Skeletal muscle cell (primary cell): ENCODE results near the gene TCF23.
"Not testable (repeated sequence)": the region's sequence is repeated elsewhere in the genome, so short reads cannot be mapped to it uniquely, and the experiment has no call there.

Source experiments
- DNase-seq: peaks from one replicate; pipeline ENCODE4 v3.0.0-alpha.2; 2010; ENCODE audit warnings: low read depth
- H3K4me3 ChIP-seq: 2 replicates; pipeline ENCODE4 v1.5.1; 2011; ENCODE audit warnings: low read depth, mild to moderate bottlenecking, control low read depth, low read length, moderate library complexity

The TCF23 gene

DNA sequence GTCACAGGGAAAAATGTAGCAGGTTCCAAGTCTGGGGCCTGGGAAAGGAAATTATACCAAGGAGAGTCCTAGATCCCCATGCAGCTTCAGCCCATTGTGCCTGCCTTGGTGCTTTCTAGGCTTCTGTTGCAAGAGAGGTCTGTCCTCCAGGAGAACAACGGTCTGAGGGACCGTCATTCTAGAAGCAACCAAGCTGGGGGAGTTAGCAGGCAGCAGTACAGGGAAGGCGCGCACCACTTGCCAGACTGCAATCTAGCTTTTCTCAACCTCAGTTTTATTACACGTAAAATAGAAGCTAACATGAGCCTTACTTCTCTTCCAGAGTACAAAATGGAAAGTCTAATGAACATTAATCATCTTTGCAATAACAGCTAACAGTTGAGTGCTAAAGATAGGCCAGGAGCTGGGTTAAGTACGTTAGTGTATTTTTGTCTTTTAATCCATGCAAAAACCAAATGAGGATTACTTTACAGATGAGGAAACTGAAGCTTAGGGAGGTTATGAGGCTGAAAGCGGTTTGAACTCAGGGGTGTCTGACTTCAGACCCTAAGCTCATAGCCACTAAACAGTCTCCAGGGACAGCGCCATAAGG, 1.9 kb downstream of the TCF23 start:
- no peak overlapping the region for H3K4me3 ChIP-seq
- no peak for DNase-seq

DNA sequence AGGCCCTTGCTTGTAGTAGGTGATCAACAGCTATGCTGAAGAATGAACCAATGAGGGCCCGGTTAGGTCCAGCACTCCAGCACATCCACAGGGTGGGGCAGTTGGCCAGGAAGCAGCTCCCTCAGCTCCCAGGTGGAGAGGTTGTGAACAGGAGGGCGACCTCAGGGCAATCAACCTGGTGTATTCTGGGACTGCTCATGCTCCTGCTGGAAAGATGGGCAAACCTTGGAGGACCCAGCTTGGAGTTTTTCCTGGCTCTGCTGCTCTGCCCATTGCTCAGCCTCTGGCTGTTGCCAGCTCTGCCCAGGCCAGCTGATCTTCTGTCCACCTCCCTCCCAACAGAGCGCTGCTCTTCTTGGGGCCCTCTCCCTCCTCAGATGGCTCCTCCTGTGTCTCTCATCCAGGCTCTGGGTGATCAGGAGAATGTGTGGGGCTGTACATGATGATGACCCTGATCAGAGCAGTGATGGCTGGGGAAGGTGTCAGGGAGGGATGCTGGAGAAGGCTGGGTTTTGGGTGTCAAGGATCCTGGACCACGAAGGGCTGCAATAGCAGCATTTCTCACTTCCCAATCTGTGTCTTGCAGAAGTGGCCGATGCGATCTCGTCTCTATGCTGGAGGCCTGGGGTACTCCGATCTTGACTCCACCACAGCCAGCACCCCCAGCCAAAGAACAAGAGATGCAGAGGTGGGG, 3.4 kb downstream of the TCF23 start:
- no peak overlapping the region for H3K4me3 ChIP-seq
- DNase-seq: no peak

DNA sequence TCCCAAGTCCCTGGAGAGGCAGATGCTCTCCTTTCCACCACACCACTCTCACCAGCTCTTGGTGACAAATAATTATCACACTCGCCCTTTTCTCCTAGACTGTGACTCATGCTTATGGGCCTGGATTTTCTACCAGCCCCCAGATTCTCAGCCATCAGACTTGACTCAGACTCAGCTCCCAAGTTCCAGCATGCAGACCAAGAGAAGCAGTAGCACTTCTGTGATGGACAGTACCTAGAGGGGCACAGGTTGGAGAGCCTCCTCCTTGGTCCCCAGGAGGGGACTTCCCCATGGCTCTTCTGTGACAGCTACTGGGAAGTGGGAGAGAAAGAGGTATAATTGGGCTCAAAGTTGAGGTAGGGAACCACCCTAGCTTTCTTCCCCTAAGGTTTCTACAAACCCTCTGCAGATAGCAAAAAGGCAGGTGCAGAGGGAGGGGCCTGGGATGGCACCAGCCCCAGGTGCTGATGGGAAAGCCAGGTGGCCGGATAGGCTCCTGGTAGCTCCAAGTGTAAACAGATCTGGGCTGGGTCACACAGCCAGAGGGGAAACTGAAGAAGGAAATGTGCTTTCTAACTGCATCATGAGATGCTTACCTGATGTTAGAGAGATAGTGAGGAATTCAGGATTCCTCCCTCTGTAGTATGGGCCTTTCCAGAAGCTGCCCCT, 4.1 kb downstream of the TCF23 start:
- DNase-seq: no peak

DNA sequence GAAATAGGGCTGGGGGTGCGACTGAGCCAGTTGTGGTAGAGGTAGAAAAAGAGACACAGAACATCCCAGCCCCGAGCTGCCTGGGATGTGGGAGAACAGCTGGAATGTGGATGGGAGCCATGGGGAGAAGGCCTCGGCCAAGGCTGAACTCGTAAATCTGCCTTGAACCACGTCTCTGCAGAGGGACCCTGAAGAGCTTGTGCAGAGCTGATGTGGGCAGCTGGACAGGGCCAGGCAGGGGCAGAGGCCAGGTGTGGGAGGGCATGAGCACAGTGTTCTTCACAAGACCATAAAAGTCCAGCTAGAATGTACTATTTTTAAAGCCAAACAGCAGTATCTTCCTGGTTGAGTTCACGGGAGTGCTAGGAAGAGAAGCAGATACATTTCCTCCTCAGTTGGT, 5.7 kb downstream of the TCF23 start:
- no peak for DNase-seq
- no peak overlapping the region for H3K4me3 ChIP-seq

More for the DNA sequence above, 4.1 kb downstream of the TCF23 start:
- H3K4me3 ChIP-seq: no peak overlapping the region

DNA sequence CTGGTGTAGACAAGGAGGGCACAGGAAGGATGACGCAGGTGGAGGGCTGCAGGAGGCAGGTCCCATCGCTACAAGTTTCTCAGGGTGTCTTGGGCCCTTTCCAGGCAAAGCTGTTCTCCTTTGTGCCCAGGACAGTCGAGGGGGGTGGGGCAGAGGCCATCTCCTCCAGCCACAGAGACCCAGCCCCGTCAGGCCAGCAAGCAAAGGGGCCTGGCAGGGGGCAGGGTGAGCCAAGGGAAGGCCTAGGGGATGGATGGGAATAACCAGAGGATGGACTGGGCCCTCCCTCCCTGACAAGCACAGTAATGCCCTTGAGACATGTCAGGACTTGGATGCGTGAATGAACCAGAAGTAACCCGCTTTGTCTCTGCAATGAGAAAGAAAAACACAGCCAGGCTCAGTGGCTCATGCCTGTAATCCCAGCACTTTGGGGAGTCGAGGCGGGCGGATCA, 6.3 kb downstream of the TCF23 start:
- no peak for DNase-seq
- H3K4me3 ChIP-seq: no peak overlapping the region

DNA sequence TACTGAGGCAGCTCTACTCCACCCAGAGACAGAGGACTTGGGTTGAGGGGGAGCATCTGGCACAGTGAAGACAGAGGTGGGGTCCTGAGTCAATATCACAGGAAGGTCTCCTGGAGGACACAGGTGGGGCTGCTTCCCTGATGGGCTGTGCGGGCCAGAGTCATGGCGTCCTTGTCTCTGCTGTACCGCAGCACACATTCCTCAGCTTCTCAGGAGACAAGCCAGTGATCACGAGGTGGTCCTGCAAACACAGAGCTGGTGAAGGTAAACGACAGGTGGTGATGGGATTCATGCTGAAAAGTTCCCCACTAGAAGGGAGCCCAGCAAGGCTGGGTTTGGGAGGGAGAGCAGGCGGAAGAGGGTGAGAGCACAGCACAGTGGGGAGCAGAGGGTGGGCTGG, 9.7 kb downstream of the TCF23 start:
- H3K4me3 ChIP-seq: no peak overlapping the region
- no peak for DNase-seq

DNA sequence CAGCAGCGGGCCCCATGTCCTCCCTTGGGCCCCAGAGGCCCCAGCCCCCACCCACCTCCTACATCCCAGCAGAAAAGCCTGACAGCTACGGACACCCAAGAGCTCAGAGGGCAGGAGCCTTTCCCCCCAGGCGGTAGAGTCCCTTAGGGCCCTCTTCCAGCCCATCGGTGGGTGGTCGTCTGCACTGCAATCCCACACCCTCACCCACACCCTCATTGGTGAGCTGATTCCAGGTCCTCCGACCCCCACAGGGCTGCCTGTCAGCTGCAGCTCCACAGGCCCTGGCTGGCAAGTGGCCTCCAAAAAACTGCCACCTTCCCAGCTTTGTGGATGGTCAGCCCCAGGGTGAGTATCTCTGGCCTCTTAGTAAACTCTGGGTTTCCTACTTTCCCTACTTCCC, 10.5 kb downstream of the TCF23 start:
- H3K4me3 ChIP-seq: no peak overlapping the region
- no peak for DNase-seq

DNA sequence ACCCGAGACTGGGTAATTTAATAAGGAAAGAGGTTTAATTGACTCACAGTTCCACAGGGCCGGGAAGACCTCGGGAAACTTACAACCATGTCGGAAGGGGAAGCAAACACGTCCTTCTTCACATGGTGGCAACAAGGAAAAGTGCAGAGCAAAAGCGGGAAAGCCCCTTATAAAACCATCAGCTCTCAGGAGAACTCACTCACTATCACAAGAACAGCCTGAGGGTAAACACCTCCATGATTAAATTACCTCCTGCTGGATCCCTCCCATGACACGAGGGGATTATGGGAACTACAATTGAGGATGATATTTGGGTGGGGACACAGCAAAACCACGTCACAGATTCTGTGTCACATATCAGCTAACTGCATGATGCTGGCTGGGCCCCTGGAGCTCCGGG, 11.4 kb downstream of the TCF23 start:
- no peak overlapping the region for H3K4me3 ChIP-seq
- no peak for DNase-seq

DNA sequence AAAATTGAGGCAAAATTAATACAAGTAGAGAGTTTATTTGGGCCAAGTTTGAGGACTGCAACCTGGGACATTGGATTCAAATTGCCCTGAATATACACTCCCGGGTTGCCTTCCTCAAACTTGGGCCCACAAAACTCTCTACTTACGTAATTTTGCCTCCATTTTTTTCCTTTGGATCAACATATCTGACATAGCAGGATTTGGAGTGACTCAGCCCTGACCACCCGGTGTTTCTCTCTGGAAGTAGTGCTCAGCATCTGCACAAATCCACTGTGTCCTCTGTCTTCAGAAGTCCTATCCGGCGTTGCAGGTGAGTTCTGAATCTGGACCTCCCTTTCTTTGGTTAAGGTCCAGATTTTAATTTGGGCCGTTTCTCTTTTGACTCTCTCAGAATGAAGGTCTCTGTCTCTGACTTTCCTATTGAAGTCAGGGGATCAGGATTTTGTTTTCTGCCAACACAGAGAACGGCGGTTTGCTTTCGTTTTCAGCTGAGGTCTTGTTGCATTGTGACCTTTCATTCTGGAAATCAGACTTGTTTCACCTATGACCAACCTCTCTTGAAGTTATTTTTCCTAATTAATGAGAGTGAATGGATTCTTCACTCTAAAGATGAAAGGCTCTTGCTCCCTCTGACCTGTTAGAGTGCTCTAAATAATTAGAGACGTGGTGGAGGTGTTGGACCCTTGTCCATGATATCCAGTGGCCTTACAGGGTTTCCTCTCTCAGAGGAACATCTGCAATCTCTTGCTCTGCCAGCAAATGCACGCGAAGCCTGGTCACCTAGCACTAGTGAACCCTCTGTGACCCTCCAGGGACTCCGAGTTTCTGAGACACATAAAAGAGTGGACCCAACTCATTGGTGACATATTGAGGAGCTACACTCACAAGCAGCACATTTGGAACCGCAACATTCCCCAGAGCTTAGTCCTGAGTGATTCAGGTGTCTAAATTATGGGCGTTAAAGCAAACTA, 13.6 kb downstream of the TCF23 start:
- no peak for DNase-seq
- no peak overlapping the region for H3K4me3 ChIP-seq

DNA sequence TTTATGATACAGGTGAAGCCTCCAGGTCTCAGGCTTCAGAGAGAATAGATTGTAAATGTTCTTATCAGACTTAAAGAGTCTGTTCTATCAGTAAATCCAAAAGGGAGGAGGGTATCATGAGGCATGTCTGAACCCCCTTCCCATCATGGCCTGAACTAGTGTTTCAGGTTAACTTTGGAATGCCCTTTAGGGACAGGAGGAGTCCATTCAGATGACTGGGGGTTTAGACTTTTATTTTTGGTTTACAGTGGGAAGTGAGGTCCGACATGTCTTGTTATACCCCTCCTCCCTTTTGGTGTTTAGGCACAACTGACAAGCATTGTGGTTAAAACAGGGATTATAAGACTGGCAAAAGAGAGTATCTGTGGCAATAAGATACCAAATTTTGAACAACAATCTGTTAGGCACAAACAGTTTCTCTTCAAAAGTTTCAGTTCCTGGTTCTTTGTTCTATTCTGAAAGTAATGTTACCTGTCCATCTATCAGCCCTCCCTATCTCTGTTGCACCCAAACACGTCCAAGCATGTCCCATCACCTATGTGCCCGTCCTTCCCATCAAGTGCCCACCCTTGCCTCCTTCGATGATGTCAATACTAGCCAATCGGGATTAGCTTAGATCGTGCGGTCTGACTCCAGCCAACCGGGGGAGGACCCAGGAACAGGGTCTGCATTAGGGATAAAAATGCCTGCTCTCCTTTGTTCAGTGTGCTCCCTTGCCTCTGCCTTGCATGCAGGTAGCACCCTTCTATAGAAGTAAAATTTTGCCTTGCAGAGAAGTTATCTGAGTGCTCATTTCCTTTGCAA, 16.4 kb downstream of the TCF23 start:
- H3K4me3 ChIP-seq: no peak overlapping the region
- no peak for DNase-seq

DNA sequence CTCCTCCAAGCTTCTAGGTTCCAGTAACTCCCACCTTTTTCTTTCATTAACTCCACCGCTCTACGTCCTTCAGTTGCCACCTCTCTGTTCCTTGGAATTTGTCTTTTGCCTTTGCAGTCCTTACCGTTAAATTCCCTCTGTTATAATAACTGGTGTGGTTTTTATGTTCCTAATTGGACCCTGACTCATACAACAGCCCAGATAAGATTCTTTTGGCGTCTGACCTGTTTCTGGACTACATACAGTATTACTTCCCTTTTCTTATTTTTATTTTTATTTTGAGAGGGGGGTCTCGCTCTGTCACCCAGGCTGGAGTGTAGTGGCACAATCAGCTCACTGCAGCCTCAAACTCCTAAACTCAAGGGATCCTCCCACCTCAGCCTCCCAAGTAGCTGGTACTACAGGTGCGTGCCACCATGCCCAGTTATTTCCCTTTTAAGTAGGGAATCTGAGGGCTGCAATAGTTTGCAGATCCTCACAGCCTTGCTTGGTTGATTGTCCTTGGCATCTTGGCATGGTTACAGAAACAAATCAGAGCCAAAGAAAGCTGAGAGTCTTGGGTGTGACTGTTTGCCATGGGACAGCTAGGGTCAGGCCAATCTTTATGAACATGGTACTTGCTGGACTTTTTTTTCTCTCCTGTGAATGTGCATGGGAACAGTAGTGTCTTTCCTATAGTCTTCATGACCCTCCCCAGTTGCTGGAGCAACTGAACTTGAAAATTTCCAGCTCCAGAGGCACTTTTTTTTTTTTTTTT, 22.0 kb downstream of the TCF23 start:
- no peak for DNase-seq
- no peak overlapping the region for H3K4me3 ChIP-seq

DNA sequence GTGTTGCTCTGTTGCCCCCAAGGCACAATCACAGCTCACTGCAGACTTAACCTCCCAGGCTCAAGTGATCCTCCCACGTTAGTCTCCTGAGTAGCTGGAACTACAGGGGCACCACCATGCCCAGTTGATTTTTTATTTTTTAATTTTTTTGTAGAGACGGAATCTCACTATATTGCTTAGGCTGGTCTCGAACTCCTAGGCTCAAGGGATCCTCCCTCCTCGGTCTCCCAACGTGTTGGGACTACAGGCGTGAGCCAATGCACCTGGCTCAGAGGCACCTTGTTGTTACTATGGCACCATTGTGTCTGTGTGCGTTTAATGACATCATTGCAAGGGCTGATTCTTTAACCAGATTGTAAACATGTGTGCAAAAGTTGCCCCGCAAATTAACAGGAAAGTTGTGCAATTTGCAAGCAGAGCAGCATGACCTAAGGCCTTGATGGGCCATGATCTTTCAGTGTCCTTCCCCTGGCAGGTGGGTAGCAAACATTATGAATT, 22.6 kb downstream of the TCF23 start:
- no peak overlapping the region for H3K4me3 ChIP-seq
- no peak for DNase-seq

DNA sequence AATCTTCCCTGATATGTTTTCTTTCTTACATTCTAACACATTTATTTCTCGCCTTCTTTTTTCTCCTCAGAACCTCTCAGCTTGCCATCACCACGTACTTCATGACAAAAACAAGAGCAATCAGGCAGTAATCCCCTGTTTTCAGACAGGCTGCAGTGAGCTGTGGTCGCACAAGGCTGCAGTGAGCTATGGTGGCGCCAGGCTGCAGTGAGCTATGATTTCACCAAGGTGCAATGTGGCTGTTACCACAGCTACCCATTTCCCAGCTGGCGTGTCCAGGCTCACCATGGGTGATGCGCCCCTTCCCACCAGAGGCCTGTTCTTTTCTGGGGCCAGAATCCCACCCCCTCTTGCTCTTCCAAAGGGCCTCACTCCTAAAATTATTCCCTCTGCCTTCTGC, 25.8 kb downstream of the TCF23 start:
- no peak for DNase-seq
- H3K4me3 ChIP-seq: no peak overlapping the region

DNA sequence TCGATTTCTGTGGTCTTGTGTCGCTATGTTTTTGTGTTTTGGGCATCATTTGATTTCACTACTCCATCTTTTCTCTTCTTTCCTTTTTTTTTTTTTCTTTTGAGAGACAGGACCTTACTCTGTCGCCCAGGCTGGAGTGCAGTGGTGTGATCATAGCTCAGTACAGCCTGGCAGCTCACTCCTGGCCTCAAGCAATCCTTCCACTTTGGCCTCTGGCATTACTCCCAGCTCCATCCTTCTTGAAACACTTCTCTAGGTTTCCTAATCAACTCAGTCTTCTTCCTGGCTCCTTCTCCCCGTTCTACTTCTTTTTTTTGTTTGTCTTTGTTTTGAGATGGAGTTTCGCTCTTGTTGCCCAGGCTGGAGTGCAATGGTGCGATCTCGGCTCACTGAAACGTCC, 26.5 kb downstream of the TCF23 start:
- no peak for DNase-seq

DNA sequence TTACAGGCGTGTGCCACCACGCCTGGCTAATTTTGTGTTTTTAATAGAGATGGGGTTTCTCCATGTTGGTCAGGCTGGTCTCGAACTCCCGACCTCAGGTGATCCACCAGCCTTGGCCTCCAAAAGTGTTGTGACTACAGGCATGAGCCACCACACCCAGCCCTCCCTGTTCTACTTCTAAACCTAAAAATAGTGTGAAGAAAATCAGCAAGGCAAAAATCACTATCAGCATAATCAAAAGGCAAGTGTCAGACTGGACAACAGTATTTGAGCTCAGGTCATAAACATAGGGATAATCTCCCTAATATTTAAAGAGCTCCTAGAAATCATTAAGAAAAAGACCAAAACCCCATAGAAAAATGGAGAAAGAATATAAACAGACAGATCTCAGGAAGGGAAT, 27.0 kb downstream of the TCF23 start:
- DNase-seq, H3K4me3 ChIP-seq: not testable (repeated sequence)

More for the DNA sequence above, 26.5 kb downstream of the TCF23 start:
- H3K4me3 ChIP-seq: no peak overlapping the region

DNA sequence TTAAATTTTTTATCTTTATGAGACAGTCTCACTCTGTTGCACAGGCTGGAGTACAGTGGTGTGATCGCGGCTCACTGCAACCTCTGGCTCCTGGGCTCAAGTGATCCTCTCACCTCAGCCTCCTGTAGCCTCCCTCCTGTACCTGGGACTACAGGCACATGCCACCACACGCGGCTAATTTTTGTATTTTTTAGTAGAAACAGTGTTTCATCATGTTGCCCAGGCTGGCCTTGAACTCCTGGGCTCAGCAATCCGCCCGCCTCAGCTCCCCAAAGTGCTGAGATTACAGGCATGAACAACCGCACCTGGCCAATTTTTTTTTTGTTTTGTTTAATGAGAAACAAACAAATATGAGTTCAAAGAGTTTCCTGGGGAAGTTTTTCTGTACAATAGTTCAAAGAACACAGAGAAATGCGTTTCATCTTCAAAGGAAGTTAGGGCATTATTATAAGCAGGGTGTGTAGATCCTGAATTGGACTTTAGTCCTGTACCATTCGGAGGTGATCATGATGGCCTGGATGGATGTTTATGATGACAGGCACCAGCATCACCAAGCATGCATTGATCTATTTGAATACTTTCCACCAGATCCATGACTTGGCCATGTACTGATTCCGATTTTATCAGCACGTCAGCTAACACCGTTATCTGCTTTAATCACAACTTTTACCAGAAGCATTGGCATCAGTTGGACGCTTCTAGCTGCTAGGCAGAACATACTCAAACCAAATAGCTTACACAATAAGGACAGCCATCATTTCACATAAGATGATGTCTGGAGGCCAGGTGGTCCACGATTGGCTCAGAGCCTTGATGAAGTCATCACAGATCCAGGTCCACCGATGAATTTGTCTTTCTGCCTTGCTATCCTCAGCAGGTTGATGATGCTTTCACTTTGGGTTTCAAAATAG, 28.9 kb downstream of the TCF23 start:
- no peak overlapping the region for H3K4me3 ChIP-seq
- DNase-seq: no peak

DNA sequence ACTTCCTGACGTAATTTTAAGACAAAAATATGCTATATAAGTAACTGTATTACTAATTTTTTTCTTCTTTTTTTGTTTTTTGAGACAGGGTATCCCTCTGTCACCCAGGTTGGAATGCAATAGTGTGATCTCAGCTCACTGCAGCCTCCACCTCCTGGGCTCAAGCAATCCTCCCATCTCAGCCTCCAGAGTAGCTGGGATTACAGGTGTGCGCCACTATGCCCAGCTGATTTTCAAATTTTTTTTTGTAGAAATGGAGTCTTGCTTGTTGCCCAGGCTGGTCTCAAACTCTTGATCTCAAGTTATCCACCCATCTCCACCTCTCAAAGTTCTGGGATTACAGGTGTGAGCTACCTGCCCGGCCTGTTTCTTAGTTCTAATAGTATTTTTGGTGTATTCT, 29.7 kb downstream of the TCF23 start:
- no peak overlapping the region for H3K4me3 ChIP-seq

More for the DNA sequence above, 29.7 kb downstream of the TCF23 start:
- no peak for DNase-seq
